Hepatocyte (in vitro differentiated cells): ENCODE results near the gene EME2. TPM values are rescaled to one million over a fixed set of nuclear protein-coding genes. Genes with fewer than 3 reads are reported as not detected.

ENCODE experiments used
- DNase-seq: peaks from one replicate; pipeline ENCODE4 v3.0.0-alpha.2; 2016; ENCODE audit warnings: low spot score
- H2AFZ ChIP-seq: fragments of 200-600 bp; sonication (generic); 2 replicates; pipeline ENCODE4 v1.6.0; 2016; ENCODE audit warnings: antibody characterized with exemption, mild to moderate bottlenecking
- H3K27ac ChIP-seq: fragments of 200-600 bp; sonication (generic); 2 replicates; pipeline ENCODE4 v1.5.1; 2016; ENCODE audit warnings: mild to moderate bottlenecking
- H3K27me3 ChIP-seq: fragments of 200-600 bp; sonication (generic); 2 replicates; pipeline ENCODE4 v1.6.1; 2016
- H3K36me3 ChIP-seq: fragments of 200-600 bp; sonication (generic); replicated peaks from 2 replicates; pipeline ENCODE4 v1.5.1; 2016; ENCODE audit warnings: low read depth; ENCODE audit not compliant: insufficient read depth
- H3K4me1 ChIP-seq: fragments of 200-600 bp; sonication (generic); 2 replicates; pipeline ENCODE4 v1.5.1; 2016; ENCODE audit warnings: mild to moderate bottlenecking, moderate library complexity; ENCODE audit not compliant: insufficient read depth
- H3K4me2 ChIP-seq: fragments of 200-600 bp; sonication (generic); 2 replicates; pipeline ENCODE4 v1.6.0; 2016
- H3K4me3 ChIP-seq: fragments of 200-600 bp; sonication (generic); 2 replicates; pipeline ENCODE4 v1.5.1; 2016; ENCODE audit warnings: mild to moderate bottlenecking
- H3K79me2 ChIP-seq: fragments of 200-600 bp; sonication (generic); 2 replicates; pipeline ENCODE4 v1.6.0; 2017; ENCODE audit warnings: mild to moderate bottlenecking
- H3K9me2 ChIP-seq: fragments of 200-600 bp; sonication (generic); replicated peaks from 2 replicates; pipeline ENCODE4 v1.6.0; 2017; ENCODE audit warnings: mild to moderate bottlenecking; ENCODE audit not compliant: insufficient read depth
- H3K9me3 ChIP-seq: fragments of 200-600 bp; sonication (generic); 2 replicates; pipeline ENCODE4 v1.5.1; 2016; ENCODE audit warnings: low read depth, mild to moderate bottlenecking
- H4K20me1 ChIP-seq: fragments of 200-600 bp; sonication (generic); 2 replicates; pipeline ENCODE4 v1.6.0; 2016; ENCODE audit warnings: mild to moderate bottlenecking; ENCODE audit not compliant: insufficient read depth, poor library complexity, severe bottlenecking
- CTCF ChIP-seq: fragments of 200-600 bp; sonication (generic); IDR thresholded peaks from 2 replicates; pipeline ENCODE4 v1.5.1; 2016; ENCODE audit warnings: antibody characterized with exemption, mild to moderate bottlenecking; ENCODE audit not compliant: poor library complexity
- EZH2 ChIP-seq: fragments of 200-600 bp; sonication (generic); IDR thresholded peaks from 2 replicates; pipeline ENCODE4 v1.6.1; 2016; ENCODE audit warnings: antibody characterized with exemption, mild to moderate bottlenecking, borderline replicate concordance
- EZH2phosphoT487 ChIP-seq: fragments of 200-600 bp; sonication (generic); IDR thresholded peaks from one replicate; pipeline ENCODE4 v1.6.1; 2018; ENCODE audit warnings: antibody characterized with exemption, mild to moderate bottlenecking, low read depth, moderate library complexity; ENCODE audit not compliant: unreplicated experiment, severe bottlenecking
- WGBS: methylation state at CpG from one replicate; pipeline ENCODE4 v1.1.6; 2016; ENCODE audit warnings: low lambda C conversion rate; ENCODE audit errors: missing lambda C conversion rate; 5-methylcytosine and 5-hydroxymethylcytosine counted together
- polyA plus RNA-seq: library from polyadenylated mRNA; unstranded; fragments of >200 nt; fragmentation: Nextera tagmentation; extraction: Ambion mirVana; gene quantifications from 2 replicates; pipeline ENCODE4 v1.2.1, GENCODE V29; 2016
- total RNA-seq: library from RNA; depleted of rRNA; stranded (reverse); fragments of >200 nt; gene quantifications from 2 replicates; pipeline ENCODE4 v1.2.3, GENCODE V29; 2014

The EME2 gene
- total and polyA plus RNA-seq, 2 experiments from 2014 or later, result 17.7 to 20.8 TPM

- WGBS, result 97% methylated on average over 35 of the region's 40 CpGs
- H2AFZ ChIP-seq, result no peak overlapping the region
- no peak overlapping the region for H3K27ac ChIP-seq
- H3K27me3 ChIP-seq, result no peaks in the 10 kb centered on the region
- no peak for DNase-seq
- H3K4me3 ChIP-seq, result no peak overlapping the region
- H3K4me2 ChIP-seq, result no peak overlapping the region
- H3K79me2 ChIP-seq, result no peaks in the 10 kb centered on the region
- H3K36me3 ChIP-seq, result no peaks in the 10 kb centered on the region
- TF ChIP-seq CTCF (no peak), EZH2 (no peak), EZH2phosphoT487 (no peak)
- H3K4me1 ChIP-seq, result no peaks in the 10 kb centered on the region
- H3K9me2 ChIP-seq, result no peaks in the 10 kb centered on the region
- H4K20me1 ChIP-seq, result peaks cover 3% of the 10 kb centered on the region
- H3K9me3 ChIP-seq, result no peaks in the 10 kb centered on the region
These were observed 44.0 kb downstream of the EME2 start for GRCh38 chr16:1816396-1817275.

DNA sequence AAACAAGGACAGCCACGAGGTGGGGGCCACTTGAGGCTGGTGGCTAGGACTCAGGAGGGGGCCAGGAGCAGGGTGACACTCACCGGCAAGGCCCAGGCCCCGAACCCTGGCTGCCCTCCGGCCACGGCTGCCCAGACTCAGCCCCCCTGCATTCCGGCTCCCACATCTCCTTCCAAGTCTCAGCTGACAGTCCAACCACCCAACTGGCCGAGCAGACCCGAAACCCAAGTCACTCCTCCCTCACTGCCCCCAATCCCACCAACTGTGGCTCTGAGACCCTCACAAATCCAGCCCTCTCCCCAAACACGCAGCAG is 44.6 kb downstream of the EME2 start:
- 99% methylated on average over 9 of the region's 9 CpGs for WGBS
- no peaks in the 10 kb centered on the region for H3K9me2 ChIP-seq
- no peaks in the 10 kb centered on the region for H3K36me3 ChIP-seq

DNA sequence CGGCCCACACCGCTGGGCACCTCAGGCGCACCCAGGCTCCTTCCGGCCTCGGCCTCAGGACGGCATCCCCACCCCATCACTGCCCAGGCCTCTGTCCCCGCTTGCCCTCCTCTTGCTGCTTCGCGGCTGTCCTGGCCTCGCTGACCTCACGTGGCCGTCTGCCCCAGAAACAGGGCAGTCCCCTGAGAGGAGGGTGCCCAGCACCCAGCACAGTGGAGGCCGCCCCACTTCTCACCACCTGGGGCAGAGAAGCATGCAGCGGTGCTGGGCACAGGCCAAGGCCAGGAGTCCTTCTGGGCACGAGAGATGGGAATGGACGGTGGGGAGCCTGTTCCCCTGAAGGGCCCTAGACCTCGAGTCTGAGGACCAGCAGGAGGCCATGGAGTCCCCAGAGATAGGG is 45.1 kb downstream of the EME2 start:
- TF ChIP-seq EZH2, result no peak
- no peak for TF ChIP-seq EZH2phosphoT487
- no peak for TF ChIP-seq CTCF
- H4K20me1 ChIP-seq, result peaks cover 3% of the 10 kb centered on the region
- no peak overlapping the region for H3K4me3 ChIP-seq
- WGBS, result over 99% methylated on average over 16 of the region's 17 CpGs
- H3K79me2 ChIP-seq, result peaks cover 3% of the 10 kb centered on the region
- H3K27me3 ChIP-seq, result no peaks in the 10 kb centered on the region
- DNase-seq, result no peak
- no peaks in the 10 kb centered on the region for H3K4me1 ChIP-seq
- no peaks in the 10 kb centered on the region for H3K9me2 ChIP-seq
- no peak overlapping the region for H3K27ac ChIP-seq
- H3K4me2 ChIP-seq, result no peak overlapping the region
- H3K36me3 ChIP-seq, result no peaks in the 10 kb centered on the region
- no peaks in the 10 kb centered on the region for H3K9me3 ChIP-seq
- H2AFZ ChIP-seq, result no peak overlapping the region

More for the DNA sequence above, 44.6 kb downstream of the EME2 start:
- no peak for TF ChIP-seq EZH2
- no peak for TF ChIP-seq EZH2phosphoT487
- no peak for TF ChIP-seq CTCF
- no peak for DNase-seq
- Histone ChIP-seq H4K20me1 (peaks cover 3% of the 10 kb centered on the region), H3K27ac (no peak overlapping the region), H3K79me2 (no peaks in the 10 kb centered on the region), H3K4me3 (no peak overlapping the region), H2AFZ (no peak overlapping the region), H3K27me3 (no peaks in the 10 kb centered on the region), H3K4me1 (no peaks in the 10 kb centered on the region), H3K9me3 (no peaks in the 10 kb centered on the region), H3K4me2 (no peak overlapping the region)
